Natural killer cell treated with Interleukin-12 subunit alpha and Interleukin-12 subunit beta and Interleukin-15 and Interleukin-18, amount 100 ng/mL, for 72 hours (primary cell): ENCODE measurements around the gene BIRC5. TPM values are rescaled to one million over a fixed set of nuclear protein-coding genes. Genes with fewer than 3 reads are reported as not detected.
"Not testable (repeated sequence)": the region's sequence is repeated elsewhere in the genome, so short reads cannot be mapped to it uniquely, and the experiment has no call there.

ENCODE experiments used
- ATAC-seq, 2 donors: fragments of 150-1000 bp; cut with Tn5 transposase in 1 of 2; sonication (Bioruptor Pico), chemical (Tn5 transposase) in 1 of 2; 2 replicates each; pipeline ENCODE4 v1.10.0; 2021
- DNase-seq: peaks from one replicate; pipeline ENCODE4 v3.0.0; 2022; ENCODE audit warnings: low spot score
- H3K27ac Mint-ChIP-seq, 2 donors: 1 replicate in 1 of 2; 2 replicates in 1 of 2; pipeline ENCODE4 v1.8.0; 2022; ENCODE audit warnings: mixed read lengths in 2 of 2, mild to moderate bottlenecking in 1 of 2, moderate library complexity in 1 of 2
- H3K27me3 Mint-ChIP-seq, 2 donors: 1 replicate in 1 of 2; 2 replicates in 1 of 2; pipeline ENCODE4 v1.8.0; 2022; ENCODE audit warnings: mixed read lengths in 2 of 2
- H3K36me3 Mint-ChIP-seq: one replicate; pipeline ENCODE4 v1.8.0; 2022; ENCODE audit warnings: mixed read lengths
- H3K4me1 Mint-ChIP-seq, 2 donors: 1 replicate in 1 of 2; 2 replicates in 1 of 2; pipeline ENCODE4 v1.8.0; 2022; ENCODE audit warnings: low read depth in 2 of 2, mixed read lengths in 2 of 2, mild to moderate bottlenecking in 1 of 2
- H3K4me3 Mint-ChIP-seq: one replicate; pipeline ENCODE4 v1.8.0; 2022; ENCODE audit warnings: mixed read lengths
- H3K9me3 Mint-ChIP-seq: 2 replicates; pipeline ENCODE4 v1.8.0; 2022; ENCODE audit warnings: mixed read lengths
- total RNA-seq, 2 donors: library from RNA; stranded (reverse); gene quantifications; one replicate each; pipeline ENCODE4 v1.2.3, GENCODE V29; 2022

The BIRC5 gene
- total RNA-seq, 2 donors from 2014 or later = 42.4 to 100 TPM

GRCh38 chr17:78234261-78234865 lies 20.3 kb downstream of the BIRC5 start:
- H3K4me1 Mint-ChIP-seq = peaks cover 0 to 6% of the 10 kb centered on the region in 2 donors
- DNase-seq (no peak), ATAC-seq (no peak)
- no peaks in the 10 kb centered on the region for H3K36me3 Mint-ChIP-seq
- H3K4me3 Mint-ChIP-seq = no peak overlapping the region
- no peaks in the 10 kb centered on the region for H3K9me3 Mint-ChIP-seq
- no peak overlapping the region for H3K27ac Mint-ChIP-seq
- H3K27me3 Mint-ChIP-seq = peaks cover 0 to 15% of the 10 kb centered on the region in 2 donors

GRCh38 chr17:78235022-78235421 lies 21.0 kb downstream of the BIRC5 start:
- not testable (repeated sequence) for DNase-seq, H3K9me3 Mint-ChIP-seq, ATAC-seq, H3K4me1 Mint-ChIP-seq, H3K27ac Mint-ChIP-seq, H3K4me3 Mint-ChIP-seq, H3K36me3 Mint-ChIP-seq
- H3K27me3 Mint-ChIP-seq = peaks cover 0 to 15% of the 10 kb centered on the region in 2 donors

GRCh38 chr17:78235885-78236284 lies 21.8 kb downstream of the BIRC5 start:
- peaks cover 0 to 6% of the 10 kb centered on the region in 2 donors for H3K4me1 Mint-ChIP-seq
- peaks cover 0 to 10% of the 10 kb centered on the region in 2 donors for H3K27me3 Mint-ChIP-seq
- no peak overlapping the region for H3K4me3 Mint-ChIP-seq
- no peak for DNase-seq
- no peaks in the 10 kb centered on the region for H3K36me3 Mint-ChIP-seq
- no peaks in the 10 kb centered on the region for H3K9me3 Mint-ChIP-seq
- no peak for ATAC-seq
- no peak overlapping the region for H3K27ac Mint-ChIP-seq

- Mint-ChIP-seq H3K4me3 (no peak overlapping the region), H3K9me3 (no peaks in the 10 kb centered on the region), H3K4me1 (peaks cover 0 to 9% of the 10 kb centered on the region in 2 donors), H3K27ac (no peak overlapping the region), H3K27me3 (peaks cover 0 to 8% of the 10 kb centered on the region in 2 donors), H3K36me3 (no peaks in the 10 kb centered on the region)
- DNase-seq = no peak
- no peak for ATAC-seq
Measured at GRCh38 chr17:78236362-78237127, 22.5 kb downstream of the BIRC5 start.

- peaks cover 0 to 14% of the 10 kb centered on the region in 2 donors for H3K4me1 Mint-ChIP-seq
Measured at GRCh38 chr17:78237401-78238012, 23.5 kb downstream of the BIRC5 start.

GRCh38 chr17:78238823-78239488 lies 24.9 kb downstream of the BIRC5 start:
- Mint-ChIP-seq H3K36me3 (no peaks in the 10 kb centered on the region), H3K27me3 (no peaks in the 10 kb centered on the region), H3K9me3 (no peaks in the 10 kb centered on the region), H3K4me3 (no peak overlapping the region), H3K27ac (no peak overlapping the region), H3K4me1 (peaks cover 0 to 19% of the 10 kb centered on the region in 2 donors)
- DNase-seq (no peak), ATAC-seq (no peak)

More at GRCh38 chr17:78237401-78238012, 23.5 kb downstream of the BIRC5 start:
- Mint-ChIP-seq H3K9me3 (no peaks in the 10 kb centered on the region), H3K27ac (no peak overlapping the region), H3K27me3 (peaks cover 0 to 5% of the 10 kb centered on the region in 2 donors), H3K4me3 (no peak overlapping the region), H3K36me3 (no peaks in the 10 kb centered on the region)
- ATAC-seq (no peak), DNase-seq (no peak)

- ATAC-seq (no peak), DNase-seq (no peak)
- Mint-ChIP-seq H3K4me3 (no peak overlapping the region), H3K27ac (no peak overlapping the region), H3K9me3 (no peaks in the 10 kb centered on the region), H3K36me3 (no peaks in the 10 kb centered on the region), H3K4me1 (peaks cover 0 to 19% of the 10 kb centered on the region in 2 donors), H3K27me3 (no peaks in the 10 kb centered on the region)
Measured at GRCh38 chr17:78239489-78239931, 25.5 kb downstream of the BIRC5 start.

GRCh38 chr17:78240012-78240655 lies 26.1 kb downstream of the BIRC5 start:
- Mint-ChIP-seq H3K9me3 (no peaks in the 10 kb centered on the region), H3K4me3 (no peak overlapping the region), H3K4me1 (peaks cover 0 to 19% of the 10 kb centered on the region in 2 donors), H3K36me3 (no peaks in the 10 kb centered on the region), H3K27me3 (no peaks in the 10 kb centered on the region), H3K27ac (no peak overlapping the region)
- DNase-seq (no peak), ATAC-seq (no peak)

- no peak overlapping the region for H3K27ac Mint-ChIP-seq
- no peaks in the 10 kb centered on the region for H3K9me3 Mint-ChIP-seq
- H3K4me1 Mint-ChIP-seq = peaks cover 0 to 19% of the 10 kb centered on the region in 2 donors
- no peaks in the 10 kb centered on the region for H3K36me3 Mint-ChIP-seq
- H3K27me3 Mint-ChIP-seq = no peaks in the 10 kb centered on the region
- no peak overlapping the region for H3K4me3 Mint-ChIP-seq
- ATAC-seq = no peak
- DNase-seq = no peak
Measured at GRCh38 chr17:78240839-78241238, 26.8 kb downstream of the BIRC5 start.

GRCh38 chr17:78241277-78242023 lies 27.4 kb downstream of the BIRC5 start:
- ATAC-seq = peak in 1 of 2 donors; percentile 39
- peak overlapping the region in 1 of 2 donors; percentile 80 for H3K27ac Mint-ChIP-seq

GRCh38 chr17:78242024-78242742 lies 28.1 kb downstream of the BIRC5 start:
- Mint-ChIP-seq H3K4me3 (no peak overlapping the region), H3K4me1 (peaks cover 0 to 19% of the 10 kb centered on the region in 2 donors), H3K27me3 (peaks cover 0 to 3% of the 10 kb centered on the region in 2 donors), H3K36me3 (no peaks in the 10 kb centered on the region), H3K27ac (peak overlapping the region in 1 of 2 donors; percentile 80), H3K9me3 (no peaks in the 10 kb centered on the region)
- ATAC-seq (peak; percentile 71 to 98), DNase-seq (peak; percentile 81)

More at GRCh38 chr17:78241277-78242023, 27.4 kb downstream of the BIRC5 start:
- H3K4me3 Mint-ChIP-seq = no peak overlapping the region
- DNase-seq = no peak
- H3K9me3 Mint-ChIP-seq = no peaks in the 10 kb centered on the region
- no peaks in the 10 kb centered on the region for H3K36me3 Mint-ChIP-seq
- no peaks in the 10 kb centered on the region for H3K27me3 Mint-ChIP-seq
- peaks cover 0 to 19% of the 10 kb centered on the region in 2 donors for H3K4me1 Mint-ChIP-seq

GRCh38 chr17:78247304-78247703 lies 33.3 kb downstream of the BIRC5 start:
- ATAC-seq (no peak), DNase-seq (no peak)
- Mint-ChIP-seq H3K9me3 (no peaks in the 10 kb centered on the region), H3K36me3 (no peaks in the 10 kb centered on the region), H3K27me3 (peaks cover 0 to 7% of the 10 kb centered on the region in 2 donors), H3K27ac (no peak overlapping the region), H3K4me1 (peaks cover under 1 to 17% of the 10 kb centered on the region in 2 donors), H3K4me3 (no peak overlapping the region)
